ENCODE results near the gene TBKBP1. TPM values are rescaled to one million over a fixed set of nuclear protein-coding genes. Genes with fewer than 3 reads are reported as not detected.
"Not testable (repeated sequence)": the region's sequence is repeated elsewhere in the genome, so short reads cannot be mapped to it uniquely, and the experiment has no call there.

The TBKBP1 gene
- total RNA-seq, 1 donor from 2014 or later: 13.8 TPM

- TF ChIP-seq POLR2A (IDR thresholded peaks at IDR 0.05) (no peak), CTCF (IDR thresholded peaks at IDR 0.05) (no peak), POLR2AphosphoS5 (IDR thresholded peaks at IDR 0.05; ENCODE audit: insufficient read depth in 1 of 2, low read depth in 1 of 2) (no peak)
- Histone ChIP-seq H3K4me3 (no peak overlapping the region), H3K9me3 (no peaks in the 10 kb centered on the region), H3K27me3 (peaks cover 19% of the 10 kb centered on the region), H3K27ac (no peak overlapping the region), H3K4me1 (peaks cover 19% of the 10 kb centered on the region), H3K36me3 (no peaks in the 10 kb centered on the region)
- no peak for DNase-seq (ENCODE audit: extremely low spot score in 2 of 2)
- intact Hi-C loops (cut with DNase I): no loop called here
Observed at GRCh38 chr17:47735139-47735464, 41.1 kb downstream of the TBKBP1 start.

GRCh38 chr17:47735536-47736011, 41.6 kb downstream of the TBKBP1 start:
- no peak overlapping the region for H3K4me3 ChIP-seq
- H3K9me3 ChIP-seq: no peaks in the 10 kb centered on the region
- intact Hi-C loops (cut with DNase I): no loop called here
- no peak for DNase-seq (ENCODE audit: extremely low spot score in 2 of 2)
- H3K27me3 ChIP-seq: peaks cover 19% of the 10 kb centered on the region
- no peak for TF ChIP-seq CTCF (IDR thresholded peaks at IDR 0.05)
- no peak for TF ChIP-seq POLR2AphosphoS5 (IDR thresholded peaks at IDR 0.05; ENCODE audit: insufficient read depth in 1 of 2, low read depth in 1 of 2)
- H3K4me1 ChIP-seq: peaks cover 19% of the 10 kb centered on the region
- no peaks in the 10 kb centered on the region for H3K36me3 ChIP-seq
- no peak overlapping the region for H3K27ac ChIP-seq

GRCh38 chr17:47736501-47737495, 42.8 kb downstream of the TBKBP1 start:
- H3K27me3 ChIP-seq: peaks cover 19% of the 10 kb centered on the region
- no peak for DNase-seq (ENCODE audit: extremely low spot score in 2 of 2)
- H3K4me1 ChIP-seq: peaks cover 19% of the 10 kb centered on the region
- no peak overlapping the region for H3K27ac ChIP-seq
- H3K9me3 ChIP-seq: no peaks in the 10 kb centered on the region
- TF ChIP-seq POLR2A (IDR thresholded peaks at IDR 0.05): no peak
- no peak for TF ChIP-seq POLR2AphosphoS5 (IDR thresholded peaks at IDR 0.05; ENCODE audit: insufficient read depth in 1 of 2, low read depth in 1 of 2)
- no peak for TF ChIP-seq CTCF (IDR thresholded peaks at IDR 0.05)
- H3K36me3 ChIP-seq: no peaks in the 10 kb centered on the region
- H3K4me3 ChIP-seq: no peak overlapping the region
- intact Hi-C loops (cut with DNase I): no loop called here

- no peak for TF ChIP-seq POLR2AphosphoS5 (IDR thresholded peaks at IDR 0.05; ENCODE audit: insufficient read depth in 1 of 2, low read depth in 1 of 2)
- no peak for TF ChIP-seq CTCF (IDR thresholded peaks at IDR 0.05)
- no peak for TF ChIP-seq POLR2A (IDR thresholded peaks at IDR 0.05)
- intact Hi-C loops (cut with DNase I): no loop called here
- Histone ChIP-seq H3K4me1 (peaks cover 10% of the 10 kb centered on the region), H3K27me3 (peaks cover 11% of the 10 kb centered on the region), H3K27ac (no peak overlapping the region), H3K36me3 (no peaks in the 10 kb centered on the region), H3K9me3 (no peaks in the 10 kb centered on the region), H3K4me3 (no peak overlapping the region)
- no peak for DNase-seq (ENCODE audit: extremely low spot score in 2 of 2)
Observed at GRCh38 chr17:47738178-47738577, 44.2 kb downstream of the TBKBP1 start.

- no peak for DNase-seq (ENCODE audit: extremely low spot score in 2 of 2)
- H3K4me3 ChIP-seq: no peak overlapping the region
- H3K36me3 ChIP-seq: no peaks in the 10 kb centered on the region
- peaks cover 1% of the 10 kb centered on the region for H3K27me3 ChIP-seq
- H3K27ac ChIP-seq: no peak overlapping the region
- H3K9me3 ChIP-seq: no peaks in the 10 kb centered on the region
- no peaks in the 10 kb centered on the region for H3K4me1 ChIP-seq
- intact Hi-C loops (cut with DNase I): no loop called here
- TF ChIP-seq POLR2AphosphoS5 (IDR thresholded peaks at IDR 0.05; ENCODE audit: insufficient read depth in 1 of 2, low read depth in 1 of 2) (no peak), CTCF (IDR thresholded peaks at IDR 0.05) (no peak), POLR2A (IDR thresholded peaks at IDR 0.05) (no peak)
Observed at GRCh38 chr17:47739150-47739549, 45.2 kb downstream of the TBKBP1 start.

- H3K4me1 ChIP-seq; H3K27ac ChIP-seq; DNase-seq (ENCODE audit: extremely low spot score in 2 of 2); H3K36me3 ChIP-seq; H3K27me3 ChIP-seq; H3K9me3 ChIP-seq; H3K4me3 ChIP-seq; intact Hi-C loops (cut with DNase I): not testable (repeated sequence)
Observed at GRCh38 chr17:47739945-47740344, 46.0 kb downstream of the TBKBP1 start.

All from vagina (tissue), 2 donors.